Raji (cell line): ENCODE results near the gene SMARCB1.

ENCODE experiments used
- POLR2A ChIP-seq: IDR thresholded peaks from 2 replicates; pipeline ENCODE4 v1.6.1; 2011; ENCODE audit warnings: low read depth, low read length, control low read depth; ENCODE audit not compliant: insufficient read depth

Gene SMARCB1

DNA sequence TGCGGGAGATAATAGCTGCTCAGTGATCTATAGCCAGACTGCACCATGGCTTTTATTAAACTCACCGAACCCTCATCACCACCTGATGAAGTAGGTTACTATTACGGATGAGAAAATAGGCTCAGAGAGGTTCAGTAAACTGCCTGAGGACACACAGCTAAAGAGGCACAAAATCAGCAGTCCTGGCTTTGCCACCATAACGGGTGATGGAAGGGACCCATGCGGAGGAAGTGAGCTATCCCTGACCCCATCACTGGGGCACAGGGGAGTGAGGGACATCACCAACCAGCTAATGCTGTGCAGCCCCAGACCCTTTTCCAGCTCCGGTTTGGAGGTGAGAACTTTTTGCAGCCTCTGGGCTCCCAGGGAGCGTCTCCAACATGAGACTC, 59.3 kb downstream of the SMARCB1 start:
- no peak for TF ChIP-seq POLR2A

GRCh38 chr22:23847310-23847920, 60.6 kb downstream of the SMARCB1 start:
- no peak for TF ChIP-seq POLR2A

GRCh38 chr22:23847991-23848864, 61.5 kb downstream of the SMARCB1 start:
- peak; percentile 71 for TF ChIP-seq POLR2A

GRCh38 chr22:23849009-23850006, 62.5 kb downstream of the SMARCB1 start:
- TF ChIP-seq POLR2A, result 0 out of 2 replicates have a peak, but pooled peaks have one; percentile 21

DNA sequence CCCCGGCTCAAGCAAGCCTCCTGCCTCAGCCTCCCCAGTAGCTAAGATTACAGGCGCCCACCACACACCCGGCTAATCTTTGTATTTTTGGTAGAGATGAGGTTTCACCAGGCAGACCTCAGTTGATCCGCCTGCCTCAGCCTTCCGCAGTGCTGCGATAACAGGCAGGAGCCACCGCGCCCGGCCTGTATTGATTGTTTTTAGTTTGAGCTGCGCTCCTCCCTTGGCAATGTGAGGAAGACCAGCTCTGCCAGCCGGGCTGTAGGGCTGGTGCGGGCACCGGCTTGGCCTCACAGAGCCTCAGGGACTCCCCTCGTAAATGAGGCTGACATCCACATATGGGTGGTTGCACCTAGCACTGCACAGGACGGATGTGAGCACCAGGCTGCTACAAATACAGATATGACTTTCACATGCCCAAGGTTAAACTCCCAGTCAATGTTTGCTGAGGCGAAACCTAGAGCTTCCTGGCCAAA, 63.4 kb downstream of the SMARCB1 start:
- TF ChIP-seq POLR2A, result no peak

GRCh38 chr22:23856721-23857605, 70.2 kb downstream of the SMARCB1 start:
- TF ChIP-seq POLR2A, result no peak

GRCh38 chr22:23857606-23858483, 71.1 kb downstream of the SMARCB1 start, which contains the start of gene SLC2A11:
Gene SLC2A11, plus strand, starts transcription at chr22:23857875. Its CDS starts 125 bp downstream, at chr22:23858000.
- peak; percentile 98 for TF ChIP-seq POLR2A

DNA sequence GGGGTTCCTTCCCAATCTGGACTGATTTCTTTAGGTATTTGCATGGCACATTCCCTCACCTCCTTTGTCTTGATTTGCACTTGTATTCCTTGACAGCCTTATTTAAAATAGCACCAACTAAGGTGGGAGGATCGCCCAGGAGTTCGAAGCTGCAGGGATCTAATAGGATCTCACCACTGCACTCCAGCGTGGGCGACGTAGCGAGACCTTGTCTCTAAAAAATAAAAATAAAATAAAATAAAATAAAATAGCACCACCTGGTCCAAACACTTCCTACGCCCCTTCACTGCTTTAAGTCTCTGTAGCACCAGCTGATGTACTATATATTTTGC, 71.7 kb downstream of the SMARCB1 start:
- TF ChIP-seq POLR2A, result no peak

GRCh38 chr22:23859201-23859600, 72.4 kb downstream of the SMARCB1 start:
- TF ChIP-seq POLR2A, result no peak

- no peak for TF ChIP-seq POLR2A
Measured at GRCh38 chr22:23862103-23862502, 75.3 kb downstream of the SMARCB1 start.

- TF ChIP-seq POLR2A, result no peak
Measured at GRCh38 chr22:23868580-23868979, 81.8 kb downstream of the SMARCB1 start.

GRCh38 chr22:23874871-23875270, 88.1 kb downstream of the SMARCB1 start:
- TF ChIP-seq POLR2A, result no peak

DNA sequence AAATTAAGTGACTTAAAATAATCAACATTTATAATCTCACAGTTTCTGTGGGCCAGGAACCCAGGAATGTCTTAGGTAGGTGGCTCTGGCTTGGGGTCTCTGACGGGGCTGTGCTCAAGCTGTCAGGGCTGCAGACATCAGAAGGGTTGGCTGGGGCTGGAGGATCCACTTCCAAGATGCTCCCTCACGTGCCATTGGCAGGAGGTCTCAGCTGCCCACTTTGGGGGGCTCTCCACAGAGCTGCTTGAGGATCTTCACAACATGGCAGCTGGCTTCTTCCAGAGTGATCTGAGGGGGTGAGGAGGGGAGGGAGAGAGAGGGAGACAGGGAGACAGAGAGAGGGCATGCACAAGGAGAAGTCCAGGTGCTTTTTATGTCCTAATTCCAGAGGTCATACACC, 89.0 kb downstream of the SMARCB1 start:
- no peak for TF ChIP-seq POLR2A
